HG03064 (cell line): Measurements from ENCODE around the gene NVL.

ENCODE experiments used
- ATAC-seq: cut with Tn5 transposase; IDR thresholded peaks from one replicate; pipeline ENCODE4 v1.9.1; 2021; ENCODE audit warnings: low read depth; ENCODE audit not compliant: unreplicated experiment

The NVL gene

GRCh38 chr1:224201383-224201782 is 128.6 kb downstream of the NVL start:
- no peak for ATAC-seq

GRCh38 chr1:224199679-224200078 is 130.3 kb downstream of the NVL start:
- ATAC-seq = no peak

- ATAC-seq = no peak
Observed at GRCh38 chr1:224198572-224198971, 131.4 kb downstream of the NVL start.

- ATAC-seq = no peak
Observed at GRCh38 chr1:224196813-224197600, 133.0 kb downstream of the NVL start.

- no peak for ATAC-seq
Observed at GRCh38 chr1:224193319-224193966, 136.5 kb downstream of the NVL start.

GRCh38 chr1:224192082-224192788 is 137.7 kb downstream of the NVL start:
- ATAC-seq = no peak

GRCh38 chr1:224189561-224189960 is 140.4 kb downstream of the NVL start:
- no peak for ATAC-seq

GRCh38 chr1:224188286-224188685 is 141.7 kb downstream of the NVL start:
- no peak for ATAC-seq

GRCh38 chr1:224185208-224185607 is 144.8 kb downstream of the NVL start:
- no peak for ATAC-seq

- ATAC-seq = peak; percentile 38
Observed at GRCh38 chr1:224183591-224184312, 146.2 kb downstream of the NVL start.

GRCh38 chr1:224182866-224183590 is 146.9 kb downstream of the NVL start, which contains the start of gene DEGS1:
DEGS1 (plus strand) TSS chr1:224183240; CDS start chr1:224183337, 97 bp downstream.
- peak; percentile 66 for ATAC-seq

GRCh38 chr1:224182057-224182865 is 147.7 kb downstream of the NVL start:
- peak; percentile 40 for ATAC-seq

- no peak for ATAC-seq
Observed at GRCh38 chr1:224181453-224181810, 148.5 kb downstream of the NVL start.

- ATAC-seq = no peak
Observed at GRCh38 chr1:224180783-224181452, 149.1 kb downstream of the NVL start.

GRCh38 chr1:224178894-224179293 is 151.1 kb downstream of the NVL start:
- ATAC-seq = no peak

- ATAC-seq = no peak
Observed at GRCh38 chr1:224177356-224177999, 152.5 kb downstream of the NVL start.
